ENCODE measurements around the gene VSTM2A. TPM values are rescaled to one million over a fixed set of nuclear protein-coding genes. Genes with fewer than 3 reads are reported as not detected.

VSTM2A gene
- total RNA-seq, 1 experiment from 2014 or later, result not detected

GRCh38 chr7:54615537-54615936 is 73.4 kb downstream of the VSTM2A start:
- intact Hi-C loops (cut with micrococcal nuclease), result no loop called here
- H3K36me3 Mint-ChIP-seq (ENCODE audit: insufficient read depth, unreplicated experiment), result no peaks in the 10 kb centered on the region
- H3K27ac Mint-ChIP-seq (ENCODE audit: low read depth, unreplicated experiment), result no peak overlapping the region
- ChIA-PET CTCF (no interaction called here), POLR2A (interaction anchor here (1.4 kb wide), 1 partner anchor 34 kb away, joined by 3 read pairs; no protein-coding TSS in a partner anchor)
- no peak for TF ChIP-seq CTCF (IDR thresholded peaks at IDR 0.05; ENCODE audit: unreplicated experiment)
- BruUV-seq (replicated peaks), result no TSS peak
- H3K4me1 Mint-ChIP-seq (ENCODE audit: insufficient read depth, unreplicated experiment), result peaks cover 6% of the 10 kb centered on the region
- peaks cover 5% of the 10 kb centered on the region for H3K27me3 Mint-ChIP-seq (ENCODE audit: insufficient read depth, unreplicated experiment)
- peak; percentile 70 for DNase-seq (ENCODE audit: unreplicated experiment)
- no peak overlapping the region for H3K4me3 Mint-ChIP-seq (ENCODE audit: unreplicated experiment)
- no peaks in the 10 kb centered on the region for H3K9me3 Mint-ChIP-seq (ENCODE audit: unreplicated experiment)

Other genes with a start within 250 kb of the VSTM2A start
- gene SEC61G, start 216.8 kb downstream of the VSTM2A start, total RNA-seq (2022), result 246 and 490 TPM in 2 replicates

Data from MCF 10A (cell line).